Activated T-helper 17 cell treated with anti-CD3 and anti-CD28 coated beads, Interleukin-2, amount 50 U/mL, for 72 hours (primary cell): ENCODE data around the gene RPS21. TPM values are rescaled to one million over a fixed set of nuclear protein-coding genes. Genes with fewer than 3 reads are reported as not detected.

Experiments
- ATAC-seq: fragments of 150-1000 bp; cut with Tn5 transposase; replicated peaks from 2 replicates; pipeline ENCODE4 v1.10.0; 2021; ENCODE audit warnings: mild to moderate bottlenecking, moderate library complexity
- H3K27ac Mint-ChIP-seq: one replicate; pipeline ENCODE4 v1.8.0; 2022; ENCODE audit warnings: mixed read lengths
- H3K27me3 Mint-ChIP-seq: one replicate; pipeline ENCODE4 v1.8.0; 2022; ENCODE audit warnings: mixed read lengths
- H3K36me3 Mint-ChIP-seq: one replicate; pipeline ENCODE4 v1.8.0; 2022; ENCODE audit warnings: low read depth, mild to moderate bottlenecking, mixed read lengths
- H3K4me1 Mint-ChIP-seq: one replicate; pipeline ENCODE4 v1.8.0; 2022; ENCODE audit warnings: mixed read lengths
- H3K4me3 Mint-ChIP-seq: one replicate; pipeline ENCODE4 v1.8.0; 2022; ENCODE audit warnings: mild to moderate bottlenecking, mixed read lengths
- H3K9me3 Mint-ChIP-seq: one replicate; pipeline ENCODE4 v1.8.0; 2022; ENCODE audit warnings: mixed read lengths
- total RNA-seq, 2 donors: library from RNA; stranded (reverse); gene quantifications; one replicate each; pipeline ENCODE4 v1.2.3, GENCODE V29; 2022

Gene RPS21
- total RNA-seq, 2 donors from 2014 or later, result 2,323 to 2,749 TPM

- Mint-ChIP-seq H3K9me3 (peaks cover 4% of the 10 kb centered on the region), H3K4me3 (no peak overlapping the region), H3K27me3 (no peaks in the 10 kb centered on the region), H3K36me3 (no peaks in the 10 kb centered on the region), H3K4me1 (no peaks in the 10 kb centered on the region), H3K27ac (no peak overlapping the region)
- ATAC-seq, result no peak
Measured at GRCh38 chr20:62350629-62351422, 36.1 kb upstream of the RPS21 start.

GRCh38 chr20:62351469-62352401 is 35.2 kb upstream of the RPS21 start:
- no peaks in the 10 kb centered on the region for H3K4me1 Mint-ChIP-seq
- no peaks in the 10 kb centered on the region for H3K36me3 Mint-ChIP-seq
- no peaks in the 10 kb centered on the region for H3K27me3 Mint-ChIP-seq
- no peak for ATAC-seq
- H3K4me3 Mint-ChIP-seq, result no peak overlapping the region
- peaks cover 4% of the 10 kb centered on the region for H3K9me3 Mint-ChIP-seq
- no peak overlapping the region for H3K27ac Mint-ChIP-seq

GRCh38 chr20:62352402-62353288 is 34.3 kb upstream of the RPS21 start:
- no peak overlapping the region for H3K4me3 Mint-ChIP-seq
- H3K4me1 Mint-ChIP-seq, result no peaks in the 10 kb centered on the region
- peaks cover 4% of the 10 kb centered on the region for H3K9me3 Mint-ChIP-seq
- no peaks in the 10 kb centered on the region for H3K36me3 Mint-ChIP-seq
- no peak for ATAC-seq
- H3K27ac Mint-ChIP-seq, result no peak overlapping the region
- H3K27me3 Mint-ChIP-seq, result no peaks in the 10 kb centered on the region

GRCh38 chr20:62353289-62354030 is 33.4 kb upstream of the RPS21 start:
- Mint-ChIP-seq H3K36me3 (no peaks in the 10 kb centered on the region), H3K4me3 (no peak overlapping the region), H3K9me3 (peaks cover 4% of the 10 kb centered on the region), H3K27ac (no peak overlapping the region), H3K27me3 (no peaks in the 10 kb centered on the region), H3K4me1 (no peaks in the 10 kb centered on the region)
- ATAC-seq, result no peak

GRCh38 chr20:62354031-62354808 is 32.7 kb upstream of the RPS21 start:
- H3K27ac Mint-ChIP-seq, result no peak overlapping the region
- no peaks in the 10 kb centered on the region for H3K4me1 Mint-ChIP-seq
- no peak overlapping the region for H3K4me3 Mint-ChIP-seq

GRCh38 chr20:62354811-62355341 is 32.0 kb upstream of the RPS21 start:
- ATAC-seq, result no peak
- no peaks in the 10 kb centered on the region for H3K9me3 Mint-ChIP-seq

More at GRCh38 chr20:62354031-62354808, 32.7 kb upstream of the RPS21 start:
- Mint-ChIP-seq H3K27me3 (no peaks in the 10 kb centered on the region), H3K9me3 (no peaks in the 10 kb centered on the region), H3K36me3 (no peaks in the 10 kb centered on the region)
- no peak for ATAC-seq

GRCh38 chr20:62355516-62355877 is 31.4 kb upstream of the RPS21 start:
- H3K27me3 Mint-ChIP-seq, result no peaks in the 10 kb centered on the region
- no peak overlapping the region for H3K27ac Mint-ChIP-seq
- H3K4me1 Mint-ChIP-seq, result no peaks in the 10 kb centered on the region
- no peaks in the 10 kb centered on the region for H3K9me3 Mint-ChIP-seq
- no peak overlapping the region for H3K4me3 Mint-ChIP-seq
- ATAC-seq, result no peak
- no peaks in the 10 kb centered on the region for H3K36me3 Mint-ChIP-seq

More at GRCh38 chr20:62354811-62355341, 32.0 kb upstream of the RPS21 start:
- no peaks in the 10 kb centered on the region for H3K27me3 Mint-ChIP-seq
- H3K36me3 Mint-ChIP-seq, result no peaks in the 10 kb centered on the region
- no peak overlapping the region for H3K4me3 Mint-ChIP-seq
- no peaks in the 10 kb centered on the region for H3K4me1 Mint-ChIP-seq
- H3K27ac Mint-ChIP-seq, result no peak overlapping the region

- no peaks in the 10 kb centered on the region for H3K4me1 Mint-ChIP-seq
- no peak overlapping the region for H3K27ac Mint-ChIP-seq
- H3K36me3 Mint-ChIP-seq, result no peaks in the 10 kb centered on the region
- ATAC-seq, result no peak
- H3K27me3 Mint-ChIP-seq, result no peaks in the 10 kb centered on the region
- no peak overlapping the region for H3K4me3 Mint-ChIP-seq
- no peaks in the 10 kb centered on the region for H3K9me3 Mint-ChIP-seq
Measured at GRCh38 chr20:62355878-62356588, 30.9 kb upstream of the RPS21 start.

- no peak for ATAC-seq
Measured at GRCh38 chr20:62356589-62357186, 30.2 kb upstream of the RPS21 start.

GRCh38 chr20:62357187-62357667 is 29.7 kb upstream of the RPS21 start:
- Mint-ChIP-seq H3K4me1 (no peaks in the 10 kb centered on the region), H3K27ac (no peak overlapping the region), H3K4me3 (no peak overlapping the region), H3K27me3 (no peaks in the 10 kb centered on the region), H3K36me3 (no peaks in the 10 kb centered on the region), H3K9me3 (no peaks in the 10 kb centered on the region)
- no peak for ATAC-seq

More at GRCh38 chr20:62356589-62357186, 30.2 kb upstream of the RPS21 start:
- H3K4me1 Mint-ChIP-seq, result no peaks in the 10 kb centered on the region
- no peak overlapping the region for H3K4me3 Mint-ChIP-seq
- H3K36me3 Mint-ChIP-seq, result no peaks in the 10 kb centered on the region
- H3K9me3 Mint-ChIP-seq, result no peaks in the 10 kb centered on the region
- no peak overlapping the region for H3K27ac Mint-ChIP-seq
- H3K27me3 Mint-ChIP-seq, result no peaks in the 10 kb centered on the region

GRCh38 chr20:62357681-62358080 is 29.2 kb upstream of the RPS21 start:
- no peaks in the 10 kb centered on the region for H3K36me3 Mint-ChIP-seq
- H3K27me3 Mint-ChIP-seq, result no peaks in the 10 kb centered on the region
- no peaks in the 10 kb centered on the region for H3K4me1 Mint-ChIP-seq
- H3K4me3 Mint-ChIP-seq, result no peak overlapping the region
- no peaks in the 10 kb centered on the region for H3K9me3 Mint-ChIP-seq
- no peak overlapping the region for H3K27ac Mint-ChIP-seq
- no peak for ATAC-seq
